K562 (cell line): ENCODE data around the gene IL23R.

Source experiments
- CUX1 ChIP-seq: fragments of 200-800 bp; sonication (Bioruptor generic); IDR thresholded peaks from 2 replicates; pipeline ENCODE4 v1.6.1; 2016; ENCODE audit warnings: missing genetic modification characterization, missing compliant biosample characterization
- EZH2 ChIP-seq: IDR thresholded peaks from 2 replicates; pipeline ENCODE4 v1.6.1; 2012; ENCODE audit warnings: low read depth, mild to moderate bottlenecking, inconsistent platforms, low read length, borderline replicate concordance
- FOXK2 ChIP-seq, 2 experiments: fragments of 450-650 bp; IDR thresholded peaks in 1 of 2; conservative IDR thresholded peaks in 1 of 2; 2 replicates each; pipeline ENCODE4 v1.6.1; 2016; ENCODE audit warnings: low read depth in 2 of 2, mild to moderate bottlenecking in 1 of 2
- LEF1 ChIP-seq: fragments of 450-650 bp; IDR thresholded peaks from 2 replicates; pipeline ENCODE4 v1.6.1; 2016; ENCODE audit warnings: mild to moderate bottlenecking
- NFIX ChIP-seq: fragments of 250-450 bp; sonication (Bioruptor Pico); IDR thresholded peaks from 2 replicates; pipeline ENCODE4 v1.4.0; 2020; ENCODE audit warnings: low read depth, mild to moderate bottlenecking, moderate library complexity
- SUPT5H ChIP-seq: fragments of 450-650 bp; IDR thresholded peaks from 2 replicates; pipeline ENCODE4 v1.6.1; 2016
- ZNF274 ChIP-seq: IDR thresholded peaks from 2 replicates; pipeline ENCODE4 v1.6.1; 2011; ENCODE audit warnings: low read depth, mild to moderate bottlenecking, low read length, moderate library complexity, borderline replicate concordance
- TF ChIP-seq, protein P1 (sequence below), 3 experiments: IDR thresholded peaks in 2 of 3; conservative IDR thresholded peaks in 1 of 3; 2 replicates each; pipeline ENCODE4 v1.5.1; 2011 to 2012; ENCODE audit warnings: low read length in 3 of 3, mild to moderate bottlenecking in 3 of 3, control low read depth in 2 of 3, improper control_type of control experiment in 1 of 3, inconsistent platforms in 1 of 3, low read depth in 1 of 3, mixed read lengths in 1 of 3, moderate library complexity in 1 of 3; ENCODE audit not compliant: insufficient read depth in 2 of 3
- TF ChIP-seq, protein P2 (sequence below): fragments of 250-450 bp; sonication (Bioruptor Pico); IDR thresholded peaks from 2 replicates; pipeline ENCODE4 v1.8.0; 2021; ENCODE audit warnings: borderline replicate concordance, mild to moderate bottlenecking, moderate library complexity; ENCODE audit not compliant: poor library complexity, severe bottlenecking
- TF ChIP-seq, protein P3 (sequence below), 2 experiments: IDR thresholded peaks; 2 replicates each; pipeline ENCODE4 v1.6.1; 2011; ENCODE audit warnings: borderline replicate concordance in 1 of 2, control low read depth in 1 of 2, low read depth in 1 of 2, low read length in 1 of 2, mild to moderate bottlenecking in 1 of 2, mixed read lengths in 1 of 2, moderate library complexity in 1 of 2; ENCODE audit not compliant: insufficient read depth in 1 of 2, insufficient read length in 1 of 2, poor library complexity in 1 of 2, severe bottlenecking in 1 of 2; ENCODE audit errors: extremely low read depth in 1 of 2

GRCh38 chr1:67214420-67215174 is 48.3 kb downstream of the IL23R start:
- no peak for TF ChIP-seq ZNF274
- no peak for TF ChIP-seq FOXK2 (conservative IDR thresholded peaks at IDR 0.05 in 1 of 2, IDR thresholded peaks at IDR 0.05 in 1 of 2; ENCODE audit: low read depth in 2 of 2)
- TF ChIP-seq, protein P1, sequence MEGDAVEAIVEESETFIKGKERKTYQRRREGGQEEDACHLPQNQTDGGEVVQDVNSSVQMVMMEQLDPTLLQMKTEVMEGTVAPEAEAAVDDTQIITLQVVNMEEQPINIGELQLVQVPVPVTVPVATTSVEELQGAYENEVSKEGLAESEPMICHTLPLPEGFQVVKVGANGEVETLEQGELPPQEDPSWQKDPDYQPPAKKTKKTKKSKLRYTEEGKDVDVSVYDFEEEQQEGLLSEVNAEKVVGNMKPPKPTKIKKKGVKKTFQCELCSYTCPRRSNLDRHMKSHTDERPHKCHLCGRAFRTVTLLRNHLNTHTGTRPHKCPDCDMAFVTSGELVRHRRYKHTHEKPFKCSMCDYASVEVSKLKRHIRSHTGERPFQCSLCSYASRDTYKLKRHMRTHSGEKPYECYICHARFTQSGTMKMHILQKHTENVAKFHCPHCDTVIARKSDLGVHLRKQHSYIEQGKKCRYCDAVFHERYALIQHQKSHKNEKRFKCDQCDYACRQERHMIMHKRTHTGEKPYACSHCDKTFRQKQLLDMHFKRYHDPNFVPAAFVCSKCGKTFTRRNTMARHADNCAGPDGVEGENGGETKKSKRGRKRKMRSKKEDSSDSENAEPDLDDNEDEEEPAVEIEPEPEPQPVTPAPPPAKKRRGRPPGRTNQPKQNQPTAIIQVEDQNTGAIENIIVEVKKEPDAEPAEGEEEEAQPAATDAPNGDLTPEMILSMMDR (IDR thresholded peaks at IDR 0.05 in 2 of 3, conservative IDR thresholded peaks at IDR 0.05 in 1 of 3; ENCODE audit: insufficient read depth in 2 of 3, low read depth in 1 of 3, low read length in 3 of 3), result peak; percentile 47 to 57 (median 51); a peak in 5 of 6 replicates
- no peak for TF ChIP-seq SUPT5H
- TF ChIP-seq, protein P2, sequence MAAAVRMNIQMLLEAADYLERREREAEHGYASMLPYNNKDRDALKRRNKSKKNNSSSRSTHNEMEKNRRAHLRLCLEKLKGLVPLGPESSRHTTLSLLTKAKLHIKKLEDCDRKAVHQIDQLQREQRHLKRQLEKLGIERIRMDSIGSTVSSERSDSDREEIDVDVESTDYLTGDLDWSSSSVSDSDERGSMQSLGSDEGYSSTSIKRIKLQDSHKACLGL (CRISPR knock-in tag), result no peak
- no peak for TF ChIP-seq NFIX (CRISPR knock-in tag)
- TF ChIP-seq LEF1, result no peak
- no peak for TF ChIP-seq CUX1
- no peak for TF ChIP-seq EZH2
- TF ChIP-seq, protein P3, sequence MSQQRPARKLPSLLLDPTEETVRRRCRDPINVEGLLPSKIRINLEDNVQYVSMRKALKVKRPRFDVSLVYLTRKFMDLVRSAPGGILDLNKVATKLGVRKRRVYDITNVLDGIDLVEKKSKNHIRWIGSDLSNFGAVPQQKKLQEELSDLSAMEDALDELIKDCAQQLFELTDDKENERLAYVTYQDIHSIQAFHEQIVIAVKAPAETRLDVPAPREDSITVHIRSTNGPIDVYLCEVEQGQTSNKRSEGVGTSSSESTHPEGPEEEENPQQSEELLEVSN (IDR thresholded peaks at IDR 0.05; ENCODE audit: borderline replicate concordance in 1 of 2, extremely low read depth in 1 of 2, insufficient read depth in 1 of 2, insufficient read length in 1 of 2, low read depth in 1 of 2, low read length in 1 of 2, poor library complexity in 1 of 2, severe bottlenecking in 1 of 2), result no peak
